ENCODE results near the gene KIR3DL2.

DNA sequence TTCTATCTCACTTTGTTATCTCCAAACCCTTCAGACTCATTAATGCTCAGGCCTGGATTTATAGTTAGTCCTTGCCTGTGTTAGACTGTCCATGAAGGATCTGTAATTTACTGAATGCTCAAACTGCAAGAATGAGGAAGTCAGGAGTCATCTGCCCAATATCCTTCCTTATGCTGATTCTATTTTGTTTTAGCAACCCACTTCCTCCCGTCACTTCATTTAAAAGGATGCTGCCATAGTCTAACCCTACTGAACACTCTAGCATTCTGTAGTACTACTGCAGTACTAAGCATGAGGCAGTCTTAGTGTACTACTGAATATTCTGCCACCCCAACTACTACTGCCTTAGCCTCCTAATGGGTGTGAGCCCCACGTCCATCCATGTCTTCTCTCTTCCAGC is 25.3 kb downstream of the KIR3DL2 start:
- TF ChIP-seq EZH2 (IDR thresholded peaks at IDR 0.05): no peak
- TF ChIP-seq POLR2AphosphoS5 (IDR thresholded peaks at IDR 0.05; ENCODE audit: borderline replicate concordance, low read depth, low read length): no peak
- no peak for TF ChIP-seq FOXP2 (optimal IDR thresholded peaks at IDR 0.05; ENCODE audit: control extremely low read depth, extremely low read length, insufficient read depth)
